Ovary (tissue), 10 donors: Measurements from ENCODE around the gene FEZF1. TPM values are rescaled to one million over a fixed set of nuclear protein-coding genes. Genes with fewer than 3 reads are reported as not detected.
A peak's percentile ranks its signal among the peaks of the same experiment; 100 is the strongest.

ENCODE experiments used
- DNase-seq, 5 donors: peaks; one replicate each; pipeline ENCODE4 v3.0.0-alpha.2; 2019 to 2020
- H3K27ac ChIP-seq, 2 donors: fragments of 200-600 bp; one replicate each; pipeline versions ENCODE4 v1.5.1 to v1.8.0; 2019 to 2022
- H3K27me3 ChIP-seq: fragments of 200-600 bp; one replicate; pipeline ENCODE4 v1.8.0; 2022
- H3K36me3 ChIP-seq: fragments of 200-600 bp; sonication (generic); one replicate; pipeline ENCODE4 v1.5.1; 2019
- H3K4me1 ChIP-seq: one replicate; pipeline ENCODE4 v1.8.1; 2013; ENCODE audit warnings: mild to moderate bottlenecking, moderate library complexity; ENCODE audit not compliant: insufficient read depth
- H3K4me3 ChIP-seq: fragments of 200-600 bp; sonication (generic); one replicate; pipeline ENCODE4 v1.5.1; 2017
- H3K9me3 ChIP-seq, 2 donors: fragments of 200-600 bp in 1 of 2; sonication (generic) in 1 of 2; one replicate each; pipeline versions ENCODE4 v1.5.1 to v1.8.1; 2013 to 2019; ENCODE audit warnings: mild to moderate bottlenecking in 1 of 2, moderate library complexity in 1 of 2
- EP300 ChIP-seq: sonication (generic); formaldehyde crosslinking; IDR thresholded peaks from one replicate; pipeline ENCODE4 v1.6.1; 2017; ENCODE audit warnings: antibody characterized with exemption
- POLR2A ChIP-seq: fragments of 450-650 bp; IDR thresholded peaks from one replicate; pipeline ENCODE4 v1.6.1; 2017; ENCODE audit warnings: antibody characterized with exemption, mild to moderate bottlenecking, moderate library complexity
- WGBS, 3 donors: extraction: QIAGEN DNeasy Blood & Tissue Kit in 1 of 3; methylation state at CpG; one replicate each; pipeline versions ENCODE4 v1.1.5 to v1.1.7; 2013 to 2017; 5-methylcytosine and 5-hydroxymethylcytosine counted together
- intact Hi-C, 4 donors: fragments of 100-400 bp; cut with DNase I; formaldehyde crosslinking; loops; one replicate each; pipeline versions ENCODE4 v1.11.0 to v1.15.1; 2022 to 2023
- long read RNA-seq, 3 donors: library from polyadenylated mRNA in 2 of 3; unstranded in 2 of 3; transcript quantifications; one replicate each; pipeline ENCODE4 v2.0.0 and lab custom pipeline, GENCODE V29; 2021 to 2026
- polyA plus RNA-seq, 2 donors: library from polyadenylated mRNA; stranded (reverse); fragments of 200-250 nt in 1 of 2; fragments of 350-450 nt in 1 of 2; fragmentation: Illumina TruSeq in 1 of 2; extraction: RNeasy Lipid Tissue Mini Kit (QIAGEN cat#74804) in 1 of 2; gene quantifications; one replicate each; pipeline ENCODE4 v1.2.3, GENCODE V29; 2013 to 2014
- total RNA-seq, 7 donors: library from RNA; depleted of rRNA in 2 of 7; stranded (reverse); fragments of >200 nt in 2 of 7; fragmentation: NEBNext Ultra II Directional in 3 of 7; extraction: Animal tissue kit (Norgen Biotek cat#: 25700) in 3 of 7; gene quantifications; one replicate each; pipeline versions ENCODE4 v1.1.0 to v1.2.4, GENCODE V29; 2016 to 2023
- TF ChIP-seq, protein P1 (sequence below), 3 donors: fragments of 450-650 bp in 2 of 3; fragments of 200-600 bp in 1 of 3; IDR thresholded peaks; one replicate each; pipeline versions ENCODE4 v1.5.1 to v1.8.0; 2016 to 2022; ENCODE audit warnings: antibody characterized with exemption in 3 of 3, mild to moderate bottlenecking in 1 of 3
- donor health status: DM: no; HTN: no; CAD: no; lungs with moderate emphysema.
- donor health status: DM: no; HTN: no; CAD: no.
- donor health status: Bipolar disorder and iron deficiency.
- donor health status: DM: yes; HTN: yes; CAD: no.
- donor health status: DM: no; HTN: no; CAD: no.
- donor health status: DM: yes; HTN: yes; CAD: no.

The FEZF1 gene
- total RNA-seq = not detected
- polyA plus RNA-seq = not detected
- long read RNA-seq, donor 1 = 0 reads
- long read RNA-seq, donor 2 = 0 reads
- long read RNA-seq, donor 3 = 0 reads

DNA sequence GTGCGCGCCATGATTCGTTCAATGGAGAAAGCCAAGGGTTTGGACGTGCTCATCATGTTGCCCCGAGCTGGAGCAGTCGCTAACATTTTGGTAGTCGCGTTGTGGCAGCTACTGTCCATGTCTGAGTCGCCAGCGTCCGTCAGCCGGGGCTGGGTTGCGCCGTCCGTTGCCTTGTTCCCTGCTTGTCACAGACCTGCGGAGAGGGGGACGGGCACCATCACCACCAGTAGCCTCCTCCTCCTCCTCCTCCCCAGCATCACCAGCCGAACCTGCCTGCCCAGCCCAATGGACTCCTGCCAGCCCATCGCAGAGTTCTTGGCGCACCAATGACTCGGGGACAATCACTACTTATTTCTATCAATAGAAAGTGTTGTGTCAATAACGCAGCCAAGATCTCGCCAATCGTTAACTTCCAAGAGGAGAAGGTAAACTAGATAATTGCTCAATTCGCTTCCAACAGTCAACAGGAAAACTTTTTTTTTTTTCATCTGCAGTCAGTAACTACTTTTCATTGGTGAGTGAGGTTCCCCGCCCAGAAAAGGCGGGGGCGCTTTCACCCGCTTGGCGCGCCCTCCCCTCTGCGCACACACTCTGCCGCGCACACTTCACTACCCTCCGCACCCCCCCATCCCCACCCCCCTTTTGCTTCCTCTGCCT lies at the start of gene FEZF1:
FEZF1 (minus strand) TSS at position 432 of the 657 bp plus-strand sequence; CDS start at position 119, 313 bp downstream.
- Histone ChIP-seq H3K36me3 (no peaks in the 10 kb centered on the region), H3K27me3 (peaks cover 11% of the 10 kb centered on the region), H3K27ac (no peak within 1 kb of the TSS), H3K4me1 (peaks cover 8% of the 10 kb centered on the region), H3K4me3 (no peak within 1 kb of the TSS), H3K9me3 (no peaks in the 10 kb centered on the region)
- DNase-seq = peak in 1 of 5 donors; percentile 12
- 4 to 7% (median 5%) methylated on average over 33 to 35 of the region's 35 CpGs for WGBS, 3 donors
- TF ChIP-seq, protein P1, sequence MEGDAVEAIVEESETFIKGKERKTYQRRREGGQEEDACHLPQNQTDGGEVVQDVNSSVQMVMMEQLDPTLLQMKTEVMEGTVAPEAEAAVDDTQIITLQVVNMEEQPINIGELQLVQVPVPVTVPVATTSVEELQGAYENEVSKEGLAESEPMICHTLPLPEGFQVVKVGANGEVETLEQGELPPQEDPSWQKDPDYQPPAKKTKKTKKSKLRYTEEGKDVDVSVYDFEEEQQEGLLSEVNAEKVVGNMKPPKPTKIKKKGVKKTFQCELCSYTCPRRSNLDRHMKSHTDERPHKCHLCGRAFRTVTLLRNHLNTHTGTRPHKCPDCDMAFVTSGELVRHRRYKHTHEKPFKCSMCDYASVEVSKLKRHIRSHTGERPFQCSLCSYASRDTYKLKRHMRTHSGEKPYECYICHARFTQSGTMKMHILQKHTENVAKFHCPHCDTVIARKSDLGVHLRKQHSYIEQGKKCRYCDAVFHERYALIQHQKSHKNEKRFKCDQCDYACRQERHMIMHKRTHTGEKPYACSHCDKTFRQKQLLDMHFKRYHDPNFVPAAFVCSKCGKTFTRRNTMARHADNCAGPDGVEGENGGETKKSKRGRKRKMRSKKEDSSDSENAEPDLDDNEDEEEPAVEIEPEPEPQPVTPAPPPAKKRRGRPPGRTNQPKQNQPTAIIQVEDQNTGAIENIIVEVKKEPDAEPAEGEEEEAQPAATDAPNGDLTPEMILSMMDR (IDR thresholded peaks at IDR 0.05) = no peak
- no peak for TF ChIP-seq POLR2A
- TF ChIP-seq EP300 = no peak
- intact Hi-C loops = no loop called here

GRCh38 chr7:122352454-122352853 lies 47.9 kb upstream of the FEZF1 start:
- Histone ChIP-seq H3K9me3 (no peaks in the 10 kb centered on the region), H3K36me3 (no peaks in the 10 kb centered on the region), H3K27me3 (no peaks in the 10 kb centered on the region), H3K4me1 (no peaks in the 10 kb centered on the region), H3K4me3 (no peak overlapping the region), H3K27ac (no peak overlapping the region)
- intact Hi-C loops = no loop called here
- no peak for DNase-seq
- TF ChIP-seq, protein P1 (IDR thresholded peaks at IDR 0.05) = no peak
- TF ChIP-seq POLR2A (no peak), EP300 (no peak)
- WGBS, 3 donors = 3 to 18% (median 9%) methylated on average over 3 of the region's 3 CpGs

DNA sequence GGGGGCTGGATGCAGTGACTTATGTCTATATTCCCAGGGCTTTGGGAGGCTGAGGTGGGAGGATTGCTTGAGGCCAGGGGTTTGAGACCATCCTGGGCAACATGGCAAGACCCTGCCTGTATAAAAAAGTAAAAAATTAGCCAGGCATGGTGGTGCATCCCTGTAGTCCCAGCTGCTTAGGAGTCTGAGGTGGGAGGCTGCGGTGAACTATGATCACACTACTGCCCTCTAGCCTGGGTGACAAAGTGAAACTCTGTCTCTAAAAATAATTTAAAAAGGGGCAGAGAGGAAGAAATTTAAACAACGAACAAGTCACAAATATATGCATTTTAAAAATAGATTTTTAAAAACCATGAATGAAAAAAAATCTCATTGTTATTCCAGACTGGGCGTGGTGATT lies 46.2 kb upstream of the FEZF1 start:
- DNase-seq = no peak
- no peaks in the 10 kb centered on the region for H3K9me3 ChIP-seq
- TF ChIP-seq EP300 (no peak), POLR2A (no peak)
- TF ChIP-seq, protein P1 (IDR thresholded peaks at IDR 0.05) = no peak
- H3K36me3 ChIP-seq = no peaks in the 10 kb centered on the region
- WGBS, 3 donors = 90 to 92% (median 90%) methylated on average over 3 of the region's 3 CpGs
- H3K4me3 ChIP-seq = no peak overlapping the region
- intact Hi-C loops = no loop called here
- no peak overlapping the region for H3K27ac ChIP-seq
- H3K4me1 ChIP-seq = no peaks in the 10 kb centered on the region
- no peaks in the 10 kb centered on the region for H3K27me3 ChIP-seq

- H3K9me3 ChIP-seq = no peaks in the 10 kb centered on the region
- H3K27me3 ChIP-seq = no peaks in the 10 kb centered on the region
- no peak for DNase-seq
- 94 to 97% (median 95%) methylated on average over 1 of the region's 1 CpG for WGBS, 3 donors
- H3K36me3 ChIP-seq = no peaks in the 10 kb centered on the region
- H3K4me1 ChIP-seq = no peaks in the 10 kb centered on the region
- intact Hi-C loops = no loop called here
- TF ChIP-seq POLR2A = no peak
- TF ChIP-seq, protein P1 (IDR thresholded peaks at IDR 0.05) = no peak
- no peak overlapping the region for H3K27ac ChIP-seq
- no peak overlapping the region for H3K4me3 ChIP-seq
Observed at GRCh38 chr7:122344303-122344620, 39.7 kb upstream of the FEZF1 start.
